GM12878 (cell line): ENCODE data around the gene NMB. TPM values are rescaled to one million over a fixed set of nuclear protein-coding genes. Genes with fewer than 3 reads are reported as not detected.

Experiments used
- ETV6 ChIP-seq, 2 experiments: fragments of 450-650 bp in 1 of 2; IDR thresholded peaks in 1 of 2; conservative IDR thresholded peaks in 1 of 2; 2 replicates each; pipeline ENCODE4 v1.6.1; 2014; ENCODE audit warnings: antibody characterized with exemption in 1 of 2, borderline replicate concordance in 1 of 2, low read depth in 1 of 2, mild to moderate bottlenecking in 1 of 2, moderate library complexity in 1 of 2
- KDM1A ChIP-seq: fragments of 200-600 bp; sonication (generic); IDR thresholded peaks from 2 replicates; pipeline ENCODE4 v1.6.1; 2016; ENCODE audit warnings: borderline replicate concordance
- NFYB ChIP-seq: IDR thresholded peaks from 2 replicates; pipeline ENCODE4 v1.6.1; 2011; ENCODE audit warnings: low read depth, mild to moderate bottlenecking, low read length, improper control_type of control experiment, moderate library complexity; ENCODE audit not compliant: insufficient read depth
- RCOR1 ChIP-seq: conservative IDR thresholded peaks from 2 replicates; pipeline ENCODE4 v1.6.1; 2012; ENCODE audit warnings: low read depth, low read length, improper control_type of control experiment
- TAF1 ChIP-seq: IDR thresholded peaks from 2 replicates; pipeline ENCODE4 v1.6.1; 2011; ENCODE audit warnings: mild to moderate bottlenecking, low read depth, low read length, borderline replicate concordance
- polyA plus RNA-seq, 11 experiments: library from polyadenylated mRNA; depleted of rRNA in 4 of 11; unstranded in 6 of 11; stranded (reverse) in 5 of 11; fragments of >200 nt; fragmentation: Nextera tagmentation in 4 of 11; fragmentation: Illumina TruSeq in 1 of 11; extraction: Ambion mirVana in 4 of 11; extraction: Trizol in 1 of 11; gene quantifications; 1 replicate in 1 of 11; 2 replicates in 10 of 11; pipeline versions ENCODE4 v1.2.1 to v1.2.3, GENCODE V29; 2011 to 2016; ENCODE audit warnings: inconsistent platforms in 2 of 11, missing spikeins in 2 of 11, low read depth in 1 of 11
- total RNA-seq, 4 experiments: library from RNA; depleted of rRNA in 3 of 4; stranded (reverse); fragments of >200 nt in 3 of 4; fragmentation: Illumina TruSeq in 1 of 4; extraction: Trizol in 1 of 4; gene quantifications; 2 replicates each; pipeline versions ENCODE4 v1.2.1 to v1.2.3, GENCODE V29; 2013 to 2021
- TF ChIP-seq, protein P1 (sequence below): IDR thresholded peaks from 2 replicates; pipeline ENCODE4 v1.6.1; 2012; ENCODE audit warnings: low read depth, low read length, improper control_type of control experiment
- TF ChIP-seq, protein P2 (sequence below): IDR thresholded peaks from 2 replicates; pipeline ENCODE4 v1.6.1; 2012; ENCODE audit warnings: mild to moderate bottlenecking, low read depth, low read length
- TF ChIP-seq, protein P3 (sequence below): fragments of 450-650 bp; IDR thresholded peaks from 2 replicates; pipeline ENCODE4 v1.6.1; 2017; ENCODE audit warnings: mild to moderate bottlenecking, moderate library complexity

Gene NMB
- total and polyA plus RNA-seq, 10 of the 15 experiments (the other 5 are each of a cell fraction or from before 2014, with no cell fraction given): 0.32 to 4.1 (median 1.6) TPM

DNA sequence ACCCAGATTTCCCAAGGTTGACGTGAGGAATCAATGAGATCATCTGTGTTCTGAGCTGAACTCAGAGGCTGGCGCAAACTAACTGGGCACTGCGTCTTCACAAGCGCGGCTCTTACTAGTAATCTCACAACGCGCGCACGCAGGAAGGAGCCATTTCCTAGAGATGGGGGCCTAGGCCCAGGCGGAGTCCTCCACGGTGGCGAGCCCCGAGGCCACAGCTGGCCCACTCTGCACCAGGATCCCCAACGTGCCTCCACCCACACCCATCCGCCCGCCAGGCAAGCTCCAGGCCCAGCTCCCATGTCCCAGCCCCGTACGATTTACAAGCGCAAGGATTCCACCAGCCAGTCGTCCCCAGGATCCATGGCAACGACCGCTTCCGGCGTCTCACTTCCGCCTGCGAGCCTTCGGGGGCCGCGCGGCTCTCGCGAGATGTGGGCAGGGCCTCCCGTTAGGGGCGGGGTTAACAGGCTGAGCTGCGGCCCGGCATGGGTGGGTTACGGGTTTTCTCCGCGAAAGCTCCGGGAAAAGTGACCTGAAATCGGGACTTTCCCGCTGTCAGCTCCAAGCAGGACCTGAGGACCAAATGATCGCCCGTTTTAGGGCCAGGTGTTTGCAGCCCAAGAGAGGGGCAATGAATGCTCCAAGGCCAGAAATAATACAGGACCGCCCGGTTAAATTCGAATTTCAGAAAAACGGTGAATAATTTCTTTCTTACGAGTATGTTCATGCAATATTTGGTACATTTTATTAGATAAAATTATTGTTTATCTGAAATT lies 3.9 kb downstream of the NMB start, which contains the start of gene WDR73 (continued):
- no peak for TF ChIP-seq KDM1A
- TF ChIP-seq, protein P1, sequence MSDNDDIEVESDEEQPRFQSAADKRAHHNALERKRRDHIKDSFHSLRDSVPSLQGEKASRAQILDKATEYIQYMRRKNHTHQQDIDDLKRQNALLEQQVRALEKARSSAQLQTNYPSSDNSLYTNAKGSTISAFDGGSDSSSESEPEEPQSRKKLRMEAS: peak; percentile 74
- TF ChIP-seq, protein P2, sequence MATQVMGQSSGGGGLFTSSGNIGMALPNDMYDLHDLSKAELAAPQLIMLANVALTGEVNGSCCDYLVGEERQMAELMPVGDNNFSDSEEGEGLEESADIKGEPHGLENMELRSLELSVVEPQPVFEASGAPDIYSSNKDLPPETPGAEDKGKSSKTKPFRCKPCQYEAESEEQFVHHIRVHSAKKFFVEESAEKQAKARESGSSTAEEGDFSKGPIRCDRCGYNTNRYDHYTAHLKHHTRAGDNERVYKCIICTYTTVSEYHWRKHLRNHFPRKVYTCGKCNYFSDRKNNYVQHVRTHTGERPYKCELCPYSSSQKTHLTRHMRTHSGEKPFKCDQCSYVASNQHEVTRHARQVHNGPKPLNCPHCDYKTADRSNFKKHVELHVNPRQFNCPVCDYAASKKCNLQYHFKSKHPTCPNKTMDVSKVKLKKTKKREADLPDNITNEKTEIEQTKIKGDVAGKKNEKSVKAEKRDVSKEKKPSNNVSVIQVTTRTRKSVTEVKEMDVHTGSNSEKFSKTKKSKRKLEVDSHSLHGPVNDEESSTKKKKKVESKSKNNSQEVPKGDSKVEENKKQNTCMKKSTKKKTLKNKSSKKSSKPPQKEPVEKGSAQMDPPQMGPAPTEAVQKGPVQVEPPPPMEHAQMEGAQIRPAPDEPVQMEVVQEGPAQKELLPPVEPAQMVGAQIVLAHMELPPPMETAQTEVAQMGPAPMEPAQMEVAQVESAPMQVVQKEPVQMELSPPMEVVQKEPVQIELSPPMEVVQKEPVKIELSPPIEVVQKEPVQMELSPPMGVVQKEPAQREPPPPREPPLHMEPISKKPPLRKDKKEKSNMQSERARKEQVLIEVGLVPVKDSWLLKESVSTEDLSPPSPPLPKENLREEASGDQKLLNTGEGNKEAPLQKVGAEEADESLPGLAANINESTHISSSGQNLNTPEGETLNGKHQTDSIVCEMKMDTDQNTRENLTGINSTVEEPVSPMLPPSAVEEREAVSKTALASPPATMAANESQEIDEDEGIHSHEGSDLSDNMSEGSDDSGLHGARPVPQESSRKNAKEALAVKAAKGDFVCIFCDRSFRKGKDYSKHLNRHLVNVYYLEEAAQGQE: no peak
- TF ChIP-seq ETV6 (conservative IDR thresholded peaks at IDR 0.05 in 1 of 2, IDR thresholded peaks at IDR 0.05 in 1 of 2; ENCODE audit: borderline replicate concordance in 1 of 2, low read depth in 1 of 2): no peak
- TF ChIP-seq NFYB: no peak
- TF ChIP-seq, protein P3, sequence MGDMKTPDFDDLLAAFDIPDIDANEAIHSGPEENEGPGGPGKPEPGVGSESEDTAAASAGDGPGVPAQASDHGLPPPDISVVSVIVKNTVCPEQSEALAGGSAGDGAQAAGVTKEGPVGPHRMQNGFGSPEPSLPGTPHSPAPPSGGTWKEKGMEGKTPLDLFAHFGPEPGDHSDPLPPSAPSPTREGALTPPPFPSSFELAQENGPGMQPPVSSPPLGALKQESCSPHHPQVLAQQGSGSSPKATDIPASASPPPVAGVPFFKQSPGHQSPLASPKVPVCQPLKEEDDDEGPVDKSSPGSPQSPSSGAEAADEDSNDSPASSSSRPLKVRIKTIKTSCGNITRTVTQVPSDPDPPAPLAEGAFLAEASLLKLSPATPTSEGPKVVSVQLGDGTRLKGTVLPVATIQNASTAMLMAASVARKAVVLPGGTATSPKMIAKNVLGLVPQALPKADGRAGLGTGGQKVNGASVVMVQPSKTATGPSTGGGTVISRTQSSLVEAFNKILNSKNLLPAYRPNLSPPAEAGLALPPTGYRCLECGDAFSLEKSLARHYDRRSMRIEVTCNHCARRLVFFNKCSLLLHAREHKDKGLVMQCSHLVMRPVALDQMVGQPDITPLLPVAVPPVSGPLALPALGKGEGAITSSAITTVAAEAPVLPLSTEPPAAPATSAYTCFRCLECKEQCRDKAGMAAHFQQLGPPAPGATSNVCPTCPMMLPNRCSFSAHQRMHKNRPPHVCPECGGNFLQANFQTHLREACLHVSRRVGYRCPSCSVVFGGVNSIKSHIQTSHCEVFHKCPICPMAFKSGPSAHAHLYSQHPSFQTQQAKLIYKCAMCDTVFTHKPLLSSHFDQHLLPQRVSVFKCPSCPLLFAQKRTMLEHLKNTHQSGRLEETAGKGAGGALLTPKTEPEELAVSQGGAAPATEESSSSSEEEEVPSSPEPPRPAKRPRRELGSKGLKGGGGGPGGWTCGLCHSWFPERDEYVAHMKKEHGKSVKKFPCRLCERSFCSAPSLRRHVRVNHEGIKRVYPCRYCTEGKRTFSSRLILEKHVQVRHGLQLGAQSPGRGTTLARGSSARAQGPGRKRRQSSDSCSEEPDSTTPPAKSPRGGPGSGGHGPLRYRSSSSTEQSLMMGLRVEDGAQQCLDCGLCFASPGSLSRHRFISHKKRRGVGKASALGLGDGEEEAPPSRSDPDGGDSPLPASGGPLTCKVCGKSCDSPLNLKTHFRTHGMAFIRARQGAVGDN: no peak; the same call in 1 of the 2 replicates
- peak; percentile 98 for TF ChIP-seq RCOR1
- peak; percentile 67; the same call in 1 of the 2 replicates for TF ChIP-seq TAF1
